Measurements from ENCODE around the gene CR1. TPM values are rescaled to one million over a fixed set of nuclear protein-coding genes. Genes with fewer than 3 reads are reported as not detected.
"Not testable (repeated sequence)": the region's sequence is repeated elsewhere in the genome, so short reads cannot be mapped to it uniquely, and the experiment has no call there.

The CR1 gene
- total RNA-seq, 4 donors from 2014 or later: 0.49 to 1.6 (median 0.67) TPM

GRCh38 chr1:207639362-207639761 lies 143.4 kb downstream of the CR1 start:
- 52 to 56% methylated on average over 5 of the region's 5 CpGs for WGBS, 2 donors
- intact Hi-C loops (cut with DNase I; ENCODE audit: low total_unique reads); DNase-seq (ENCODE audit: low spot score in 2 of 2); H3K4me3 ChIP-seq (ENCODE audit: low read depth, poor library complexity, severe bottlenecking): not testable (repeated sequence)

- DNase-seq (ENCODE audit: low spot score in 2 of 2): no peak
- TF ChIP-seq CTCF (IDR thresholded peaks at IDR 0.05) (no peak), POLR2A (IDR thresholded peaks at IDR 0.05) (no peak)
- 23% methylated on average over 9 of the region's 9 CpGs for WGBS, 2 donors
- peak overlapping the region; percentile 36 for H3K4me3 ChIP-seq (ENCODE audit: low read depth, poor library complexity, severe bottlenecking)
- intact Hi-C loops (cut with DNase I; ENCODE audit: low total_unique reads): no loop called here
Measured at GRCh38 chr1:207644166-207644851, 148.4 kb downstream of the CR1 start.

- WGBS, 2 donors: 1 to 8% methylated on average over 42 to 49 of the region's 65 CpGs
- peak within 1 kb of the TSS; percentile 36 for H3K4me3 ChIP-seq (ENCODE audit: low read depth, poor library complexity, severe bottlenecking)
- intact Hi-C loops (cut with DNase I; ENCODE audit: low total_unique reads): no loop called here
- TF ChIP-seq CTCF (IDR thresholded peaks at IDR 0.05): no peak
- TF ChIP-seq POLR2A (IDR thresholded peaks at IDR 0.05): no peak
- peak; percentile 68 to 92 for DNase-seq (ENCODE audit: low spot score in 2 of 2)
Measured at GRCh38 chr1:207644852-207645634, 149.1 kb downstream of the CR1 start, which contains the start of gene CR1L. TSS of gene CR1L (plus strand) at chr1:207645133. CDS start at chr1:207645234, 101 bp downstream.

- H3K4me3 ChIP-seq (ENCODE audit: low read depth, poor library complexity, severe bottlenecking): no peak overlapping the region
- DNase-seq (ENCODE audit: low spot score in 2 of 2): no peak
- intact Hi-C loops (cut with DNase I; ENCODE audit: low total_unique reads): no loop called here
- 82 to 88% methylated on average over 10 to 11 of the region's 17 CpGs for WGBS, 2 donors
- TF ChIP-seq CTCF (IDR thresholded peaks at IDR 0.05): no peak
- TF ChIP-seq POLR2A (IDR thresholded peaks at IDR 0.05): no peak
Measured at GRCh38 chr1:207645635-207646081, 149.7 kb downstream of the CR1 start.

- no peak for DNase-seq (ENCODE audit: low spot score in 2 of 2)
- no peak overlapping the region for H3K4me3 ChIP-seq (ENCODE audit: low read depth, poor library complexity, severe bottlenecking)
- intact Hi-C loops (cut with DNase I; ENCODE audit: low total_unique reads): no loop called here
- TF ChIP-seq CTCF (IDR thresholded peaks at IDR 0.05) (no peak), POLR2A (IDR thresholded peaks at IDR 0.05) (no peak)
Measured at GRCh38 chr1:207646171-207646570, 150.2 kb downstream of the CR1 start.

GRCh38 chr1:207646944-207647579 lies 151.1 kb downstream of the CR1 start:
- 68 to 72% methylated on average over 4 of the region's 4 CpGs for WGBS, 2 donors
- intact Hi-C loops (cut with DNase I; ENCODE audit: low total_unique reads): no loop called here
- H3K4me3 ChIP-seq (ENCODE audit: low read depth, poor library complexity, severe bottlenecking): no peak overlapping the region
- DNase-seq (ENCODE audit: low spot score in 2 of 2): no peak
- TF ChIP-seq POLR2A (IDR thresholded peaks at IDR 0.05) (no peak), CTCF (IDR thresholded peaks at IDR 0.05) (no peak)
